Measurements from ENCODE around the gene NFIB.

NFIB gene

GRCh38 chr9:14056316-14056861 is 257.6 kb downstream of the NFIB start:
- no peak for DNase-seq (ENCODE audit: extremely low read depth in 1 of 2, low read depth in 1 of 2)

- no peak for DNase-seq (ENCODE audit: extremely low read depth in 1 of 2, low read depth in 1 of 2)
These were observed 259.8 kb downstream of the NFIB start for GRCh38 chr9:14054096-14054495.

GRCh38 chr9:14052359-14052758 is 261.6 kb downstream of the NFIB start:
- DNase-seq (ENCODE audit: extremely low read depth in 1 of 2, low read depth in 1 of 2), result no peak

GRCh38 chr9:14051419-14051818 is 262.5 kb downstream of the NFIB start:
- DNase-seq (ENCODE audit: extremely low read depth in 1 of 2, low read depth in 1 of 2), result no peak

GRCh38 chr9:14043483-14043882 is 270.5 kb downstream of the NFIB start:
- DNase-seq (ENCODE audit: extremely low read depth in 1 of 2, low read depth in 1 of 2), result no peak

- DNase-seq (ENCODE audit: extremely low read depth in 1 of 2, low read depth in 1 of 2), result no peak
These were observed 276.6 kb downstream of the NFIB start for GRCh38 chr9:14037331-14037730.

GRCh38 chr9:14033067-14033466 is 280.9 kb downstream of the NFIB start:
- no peak for DNase-seq (ENCODE audit: extremely low read depth in 1 of 2, low read depth in 1 of 2)
